ENCODE measurements around the gene CCNY. TPM values are rescaled to one million over a fixed set of nuclear protein-coding genes. Genes with fewer than 3 reads are reported as not detected.

Gene CCNY
- total RNA-seq, 1 donor from 2014 or later: 81.1 TPM

- no peak for DNase-seq
- Histone ChIP-seq H3K36me3 (peaks cover 12% of the 10 kb centered on the region), H3K27me3 (ENCODE audit: low read depth) (no peaks in the 10 kb centered on the region), H3K4me1 (peaks cover 57% of the 10 kb centered on the region), H3K9me3 (replicated peaks) (peaks cover 56% of the 10 kb centered on the region), H3K27ac (replicated peaks) (peak overlapping the region; percentile 61), H3K4me3 (no peak overlapping the region)
- TF ChIP-seq CTCF (IDR thresholded peaks at IDR 0.05; ENCODE audit: borderline replicate concordance): no peak
- intact Hi-C loops (cut with micrococcal nuclease): no loop called here
These were observed 106.3 kb downstream of the CCNY start for GRCh38 chr10:35442592-35442991.

DNA sequence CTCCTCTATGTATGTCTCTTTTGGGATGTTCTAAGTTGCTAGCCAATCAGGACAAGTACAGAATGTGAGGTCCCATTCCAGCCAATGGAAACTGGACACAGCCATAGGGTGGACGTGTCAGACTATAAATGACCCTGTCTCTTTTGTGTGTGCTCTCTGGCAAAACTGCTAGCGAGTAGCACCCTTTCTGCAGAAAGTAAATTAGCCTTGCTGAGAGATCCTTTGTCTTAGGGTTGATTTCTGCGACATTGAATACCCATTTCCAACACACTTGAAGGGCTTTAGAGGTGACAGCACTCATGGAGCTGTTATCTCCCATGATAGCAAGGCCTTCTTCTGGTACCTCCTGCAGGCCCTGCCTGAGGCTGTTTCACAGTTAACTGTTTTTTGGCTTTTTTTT lies 107.5 kb downstream of the CCNY start:
- TF ChIP-seq CTCF (IDR thresholded peaks at IDR 0.05; ENCODE audit: borderline replicate concordance): no peak
- Histone ChIP-seq H3K4me3 (no peak overlapping the region), H3K4me1 (peaks cover 68% of the 10 kb centered on the region), H3K27me3 (ENCODE audit: low read depth) (no peaks in the 10 kb centered on the region), H3K36me3 (peaks cover 12% of the 10 kb centered on the region), H3K27ac (replicated peaks) (peak overlapping the region; percentile 85), H3K9me3 (replicated peaks) (peaks cover 45% of the 10 kb centered on the region)
- intact Hi-C loops (cut with micrococcal nuclease): no loop called here
- DNase-seq: no peak

GRCh38 chr10:35445150-35445884 lies 109.0 kb downstream of the CCNY start:
- H3K4me1 ChIP-seq: peaks cover 75% of the 10 kb centered on the region
- intact Hi-C loops (cut with micrococcal nuclease): no loop called here

GRCh38 chr10:35446439-35446838 lies 110.1 kb downstream of the CCNY start:
- no peak for DNase-seq
- no peak overlapping the region for H3K4me3 ChIP-seq
- TF ChIP-seq CTCF (IDR thresholded peaks at IDR 0.05; ENCODE audit: borderline replicate concordance): no peak
- H3K27me3 ChIP-seq (ENCODE audit: low read depth): no peaks in the 10 kb centered on the region
- intact Hi-C loops (cut with micrococcal nuclease): no loop called here
- peaks cover 33% of the 10 kb centered on the region for H3K9me3 ChIP-seq (replicated peaks)
- peak overlapping the region; percentile 85 for H3K27ac ChIP-seq (replicated peaks)
- H3K36me3 ChIP-seq: peaks cover 12% of the 10 kb centered on the region
- H3K4me1 ChIP-seq: peaks cover 75% of the 10 kb centered on the region

More at GRCh38 chr10:35445150-35445884, 109.0 kb downstream of the CCNY start:
- no peak for DNase-seq
- Histone ChIP-seq H3K27me3 (ENCODE audit: low read depth) (no peaks in the 10 kb centered on the region), H3K27ac (replicated peaks) (peak overlapping the region; percentile 85), H3K9me3 (replicated peaks) (peaks cover 33% of the 10 kb centered on the region), H3K36me3 (peaks cover 12% of the 10 kb centered on the region), H3K4me3 (no peak overlapping the region)
- no peak for TF ChIP-seq CTCF (IDR thresholded peaks at IDR 0.05; ENCODE audit: borderline replicate concordance)

DNA sequence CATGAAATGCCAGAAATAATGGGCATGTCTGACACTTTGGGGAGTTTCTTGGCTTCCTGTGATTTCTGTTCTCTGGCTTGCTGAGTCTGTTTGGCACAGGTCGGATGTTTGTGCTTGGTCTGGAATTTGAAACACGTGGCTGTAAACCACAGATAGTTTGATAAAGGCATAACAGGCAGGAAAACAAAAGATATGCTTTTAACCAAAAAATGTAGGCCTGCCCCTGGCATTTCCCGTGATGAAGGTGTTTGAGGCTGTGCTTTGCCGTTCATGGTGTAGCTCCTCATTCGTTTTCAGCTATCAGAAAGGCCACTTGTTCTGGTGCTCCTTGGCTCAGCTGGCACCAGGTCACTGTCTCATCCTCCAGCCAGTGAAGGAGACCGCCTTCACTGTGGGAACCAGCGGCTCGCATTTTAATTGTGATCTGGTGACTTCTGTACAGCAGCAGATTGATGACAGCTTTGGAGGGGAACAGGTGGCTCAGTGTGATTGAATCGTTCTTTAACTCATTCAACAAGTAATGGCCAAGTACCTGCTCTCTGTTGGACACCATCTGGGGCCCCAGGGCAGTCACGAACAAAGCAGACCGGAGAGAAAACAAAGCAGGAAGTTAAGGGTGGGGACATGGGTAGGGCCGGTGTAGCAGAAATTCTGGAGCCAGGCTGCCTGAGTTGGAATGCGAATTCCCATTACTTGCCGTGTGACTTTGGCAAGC lies 111.5 kb downstream of the CCNY start:
- Histone ChIP-seq H3K27me3 (ENCODE audit: low read depth) (no peaks in the 10 kb centered on the region), H3K4me1 (peaks cover 81% of the 10 kb centered on the region), H3K36me3 (peaks cover 12% of the 10 kb centered on the region), H3K4me3 (peak overlapping the region; percentile 21), H3K9me3 (replicated peaks) (peaks cover 24% of the 10 kb centered on the region), H3K27ac (replicated peaks) (peak overlapping the region; percentile 85)
- intact Hi-C loops (cut with micrococcal nuclease): no loop called here
- no peak for DNase-seq
- no peak for TF ChIP-seq CTCF (IDR thresholded peaks at IDR 0.05; ENCODE audit: borderline replicate concordance)

All from left ventricle myocardium inferior (tissue), 1 donor.